ENCODE measurements around the gene SH2D2A.
A peak's percentile ranks its signal among the peaks of the same experiment; 100 is the strongest.

GRCh38 chr1:156772728-156773497 is 43.7 kb downstream of the SH2D2A start:
- TF ChIP-seq EZH2phosphoT487 (IDR thresholded peaks at IDR 0.05; ENCODE audit: borderline replicate concordance, low read depth) = no peak
- no peak for TF ChIP-seq FOXM1 (IDR thresholded peaks at IDR 0.05; ENCODE audit: low read depth)
- no peak for TF ChIP-seq CTCF (IDR thresholded peaks at IDR 0.05)
- TF ChIP-seq POLR2AphosphoS5 (IDR thresholded peaks at IDR 0.05; ENCODE audit: low read depth, low read length) = 0 out of 2 replicates have a peak, but pooled peaks have one; percentile 0
- peak in 1 of 2 experiments; percentile 97; a peak in 2 of 4 replicates for TF ChIP-seq EP300 (IDR thresholded peaks at IDR 0.05; ENCODE audit: borderline replicate concordance in 1 of 2, low read depth in 1 of 2, low read length in 1 of 2)
- TF ChIP-seq SMC3 (IDR thresholded peaks at IDR 0.05; ENCODE audit: low read depth, low read length) = 0 out of 2 replicates have a peak, but pooled peaks have one; percentile 3
- TF ChIP-seq YY1 (IDR thresholded peaks at IDR 0.05; ENCODE audit: low read depth) = no peak
- no peak for TF ChIP-seq TAF1 (IDR thresholded peaks at IDR 0.05; ENCODE audit: borderline replicate concordance, low read depth, low read length)
- no peak for TF ChIP-seq REST (IDR thresholded peaks at IDR 0.05; ENCODE audit: low read depth, low read length)
- 0 out of 2 replicates have a peak, but pooled peaks have one; percentile 19 for TF ChIP-seq TEAD4 (IDR thresholded peaks at IDR 0.05; ENCODE audit: borderline replicate concordance, insufficient read depth)
